PFSK-1 (cell line): ENCODE data around the gene AAK1.

ENCODE experiments used
- POLR2AphosphoS5 ChIP-seq: IDR thresholded peaks from 2 replicates; pipeline ENCODE4 v1.6.1; 2012; ENCODE audit warnings: low read depth, mild to moderate bottlenecking, control low read depth, low read length, moderate library complexity
- SIN3A ChIP-seq: IDR thresholded peaks from 2 replicates; pipeline ENCODE4 v1.6.1; 2012; ENCODE audit warnings: mild to moderate bottlenecking, low read length, moderate library complexity, borderline replicate concordance; ENCODE audit not compliant: insufficient read depth
- TAF1 ChIP-seq: IDR thresholded peaks from 2 replicates; pipeline ENCODE4 v1.6.1; 2012; ENCODE audit warnings: low read length, control low read depth, borderline replicate concordance; ENCODE audit not compliant: insufficient read depth
- TF ChIP-seq, protein P1 (sequence below), 2 experiments: IDR thresholded peaks; 2 replicates each; pipeline versions ENCODE4 v1.6.1 to v1.8.0; 2011 to 2012; ENCODE audit warnings: low read depth in 2 of 2, low read length in 2 of 2, control low read depth in 1 of 2, inconsistent platforms in 1 of 2, mild to moderate bottlenecking in 1 of 2, moderate library complexity in 1 of 2; ENCODE audit not compliant: insufficient read depth in 1 of 2

DNA sequence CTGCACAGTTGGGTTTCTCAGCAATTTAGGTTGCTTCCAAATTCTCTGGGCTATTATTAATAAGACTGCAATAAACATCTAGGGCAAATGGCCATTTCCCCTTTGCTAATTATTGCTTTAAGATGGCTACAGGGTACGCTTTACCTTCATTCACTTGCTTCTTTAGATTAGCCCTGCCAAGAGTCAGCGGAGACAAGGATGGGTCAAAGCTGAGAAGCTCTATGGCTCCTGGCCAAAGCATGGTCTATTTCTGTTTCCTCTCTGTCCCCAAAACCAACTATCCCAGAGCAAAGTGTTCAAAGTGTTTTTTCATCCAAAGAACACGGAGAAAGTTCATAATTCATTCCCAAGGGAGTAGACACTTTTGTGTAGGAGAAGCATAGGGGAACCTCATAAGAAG, 131.1 kb downstream of the AAK1 start:
- TF ChIP-seq TAF1 (no peak), POLR2AphosphoS5 (no peak), SIN3A (no peak)
- TF ChIP-seq, protein P1, sequence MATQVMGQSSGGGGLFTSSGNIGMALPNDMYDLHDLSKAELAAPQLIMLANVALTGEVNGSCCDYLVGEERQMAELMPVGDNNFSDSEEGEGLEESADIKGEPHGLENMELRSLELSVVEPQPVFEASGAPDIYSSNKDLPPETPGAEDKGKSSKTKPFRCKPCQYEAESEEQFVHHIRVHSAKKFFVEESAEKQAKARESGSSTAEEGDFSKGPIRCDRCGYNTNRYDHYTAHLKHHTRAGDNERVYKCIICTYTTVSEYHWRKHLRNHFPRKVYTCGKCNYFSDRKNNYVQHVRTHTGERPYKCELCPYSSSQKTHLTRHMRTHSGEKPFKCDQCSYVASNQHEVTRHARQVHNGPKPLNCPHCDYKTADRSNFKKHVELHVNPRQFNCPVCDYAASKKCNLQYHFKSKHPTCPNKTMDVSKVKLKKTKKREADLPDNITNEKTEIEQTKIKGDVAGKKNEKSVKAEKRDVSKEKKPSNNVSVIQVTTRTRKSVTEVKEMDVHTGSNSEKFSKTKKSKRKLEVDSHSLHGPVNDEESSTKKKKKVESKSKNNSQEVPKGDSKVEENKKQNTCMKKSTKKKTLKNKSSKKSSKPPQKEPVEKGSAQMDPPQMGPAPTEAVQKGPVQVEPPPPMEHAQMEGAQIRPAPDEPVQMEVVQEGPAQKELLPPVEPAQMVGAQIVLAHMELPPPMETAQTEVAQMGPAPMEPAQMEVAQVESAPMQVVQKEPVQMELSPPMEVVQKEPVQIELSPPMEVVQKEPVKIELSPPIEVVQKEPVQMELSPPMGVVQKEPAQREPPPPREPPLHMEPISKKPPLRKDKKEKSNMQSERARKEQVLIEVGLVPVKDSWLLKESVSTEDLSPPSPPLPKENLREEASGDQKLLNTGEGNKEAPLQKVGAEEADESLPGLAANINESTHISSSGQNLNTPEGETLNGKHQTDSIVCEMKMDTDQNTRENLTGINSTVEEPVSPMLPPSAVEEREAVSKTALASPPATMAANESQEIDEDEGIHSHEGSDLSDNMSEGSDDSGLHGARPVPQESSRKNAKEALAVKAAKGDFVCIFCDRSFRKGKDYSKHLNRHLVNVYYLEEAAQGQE (IDR thresholded peaks at IDR 0.05; ENCODE audit: insufficient read depth in 1 of 2, low read depth in 2 of 2, low read length in 2 of 2), result no peak
